Measurements from ENCODE around the gene MPV17L2.

MPV17L2 gene

GRCh38 chr19:18192673-18193387 is at the start of gene MPV17L2:
MPV17L2 (plus strand) TSS chr19:18193218; CDS start chr19:18193282, 64 bp downstream.
- H3K4me2 ChIP-seq (ENCODE audit: low read length), result peak within 1 kb of the TSS; percentile 90
- H3K27ac ChIP-seq, result peak within 1 kb of the TSS; percentile 99
- no peak for TF ChIP-seq CTCF (IDR thresholded peaks at IDR 0.05)
- no peaks in the 10 kb centered on the region for H3K27me3 ChIP-seq (ENCODE audit: control insufficient read depth, insufficient read depth, low read length)
- H3K9ac ChIP-seq, result peak within 1 kb of the TSS; percentile 64
- H3K4me3 ChIP-seq (ENCODE audit: low read depth, low read length), result peak within 1 kb of the TSS; percentile 81
- peak within 1 kb of the TSS; percentile 91 for H2AFZ ChIP-seq
- peaks cover 5% of the 10 kb centered on the region for H3K4me1 ChIP-seq
- H3K36me3 ChIP-seq (ENCODE audit: control insufficient read depth, insufficient read depth, low read length), result no peaks in the 10 kb centered on the region
- H3K9me3 ChIP-seq (ENCODE audit: control insufficient read depth, low read length), result no peaks in the 10 kb centered on the region
- H3K79me2 ChIP-seq, result no peaks in the 10 kb centered on the region

GRCh38 chr19:18143902-18144301 is 49.1 kb upstream of the MPV17L2 start:
- no peak overlapping the region for H2AFZ ChIP-seq
- no peak overlapping the region for H3K9ac ChIP-seq
- no peaks in the 10 kb centered on the region for H3K27me3 ChIP-seq (ENCODE audit: control insufficient read depth, insufficient read depth, low read length)
- H3K4me2 ChIP-seq (ENCODE audit: low read length), result no peak overlapping the region
- no peak for TF ChIP-seq CTCF (IDR thresholded peaks at IDR 0.05)
- no peaks in the 10 kb centered on the region for H3K4me1 ChIP-seq
- H3K36me3 ChIP-seq (ENCODE audit: control insufficient read depth, insufficient read depth, low read length), result no peaks in the 10 kb centered on the region
- H3K79me2 ChIP-seq, result peaks cover 2% of the 10 kb centered on the region
- no peak overlapping the region for H3K4me3 ChIP-seq (ENCODE audit: low read depth, low read length)
- no peaks in the 10 kb centered on the region for H3K9me3 ChIP-seq (ENCODE audit: control insufficient read depth, low read length)
- no peak overlapping the region for H3K27ac ChIP-seq

DNA sequence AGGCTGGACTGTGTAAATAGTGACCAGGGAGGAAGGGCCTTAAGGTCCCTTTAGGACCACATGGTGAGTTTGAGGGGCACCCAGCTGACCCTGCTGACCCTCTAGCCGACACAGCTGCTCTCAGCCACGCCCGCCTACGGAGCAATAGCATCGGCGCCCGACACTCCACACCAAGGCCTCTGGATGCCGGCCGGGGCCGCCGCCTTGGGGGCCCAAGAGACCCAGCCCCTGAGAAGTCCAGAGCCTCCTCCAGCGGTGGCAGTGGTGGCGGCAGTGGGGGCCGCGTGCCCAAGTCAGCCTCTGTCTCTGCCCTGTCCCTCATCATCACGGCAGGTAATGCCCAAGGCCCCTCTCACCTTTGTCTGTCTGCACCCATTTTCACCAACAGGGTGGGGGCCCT is 48.7 kb upstream of the MPV17L2 start:
- Histone ChIP-seq H3K27ac (no peak overlapping the region), H3K4me1 (no peaks in the 10 kb centered on the region), H3K9ac (no peak overlapping the region), H3K36me3 (ENCODE audit: control insufficient read depth, insufficient read depth, low read length) (no peaks in the 10 kb centered on the region), H2AFZ (no peak overlapping the region), H3K9me3 (ENCODE audit: control insufficient read depth, low read length) (no peaks in the 10 kb centered on the region), H3K79me2 (peaks cover 2% of the 10 kb centered on the region), H3K4me3 (ENCODE audit: low read depth, low read length) (no peak overlapping the region), H3K4me2 (ENCODE audit: low read length) (no peak overlapping the region), H3K27me3 (ENCODE audit: control insufficient read depth, insufficient read depth, low read length) (no peaks in the 10 kb centered on the region)
- TF ChIP-seq CTCF (IDR thresholded peaks at IDR 0.05), result no peak

- TF ChIP-seq CTCF (IDR thresholded peaks at IDR 0.05), result no peak
Observed at GRCh38 chr19:18144906-18145305, 48.1 kb upstream of the MPV17L2 start.

More at GRCh38 chr19:18144906-18145305, 48.1 kb upstream of the MPV17L2 start:
- Histone ChIP-seq H3K4me1 (no peaks in the 10 kb centered on the region), H3K27me3 (ENCODE audit: control insufficient read depth, insufficient read depth, low read length) (no peaks in the 10 kb centered on the region), H2AFZ (no peak overlapping the region), H3K4me2 (ENCODE audit: low read length) (no peak overlapping the region), H3K4me3 (ENCODE audit: low read depth, low read length) (no peak overlapping the region), H3K9ac (no peak overlapping the region), H3K79me2 (peaks cover 2% of the 10 kb centered on the region), H3K36me3 (ENCODE audit: control insufficient read depth, insufficient read depth, low read length) (no peaks in the 10 kb centered on the region), H3K27ac (no peak overlapping the region), H3K9me3 (ENCODE audit: control insufficient read depth, low read length) (no peaks in the 10 kb centered on the region)

Measured in parathyroid adenoma (tissue), 2 donors.